Measurements from ENCODE around the gene CPA3. TPM values are rescaled to one million over a fixed set of nuclear protein-coding genes. Genes with fewer than 3 reads are reported as not detected.

CPA3 gene, protein sequence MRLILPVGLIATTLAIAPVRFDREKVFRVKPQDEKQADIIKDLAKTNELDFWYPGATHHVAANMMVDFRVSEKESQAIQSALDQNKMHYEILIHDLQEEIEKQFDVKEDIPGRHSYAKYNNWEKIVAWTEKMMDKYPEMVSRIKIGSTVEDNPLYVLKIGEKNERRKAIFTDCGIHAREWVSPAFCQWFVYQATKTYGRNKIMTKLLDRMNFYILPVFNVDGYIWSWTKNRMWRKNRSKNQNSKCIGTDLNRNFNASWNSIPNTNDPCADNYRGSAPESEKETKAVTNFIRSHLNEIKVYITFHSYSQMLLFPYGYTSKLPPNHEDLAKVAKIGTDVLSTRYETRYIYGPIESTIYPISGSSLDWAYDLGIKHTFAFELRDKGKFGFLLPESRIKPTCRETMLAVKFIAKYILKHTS
- total RNA-seq (1 to 10 TPM in 1 of 2 donors, under 1 TPM in 1; 0.42 to 8.6 TPM), polyA plus RNA-seq (1 to 10 TPM in 1 of 2 donors, not detected in 1; 1.9 TPM)

DNA sequence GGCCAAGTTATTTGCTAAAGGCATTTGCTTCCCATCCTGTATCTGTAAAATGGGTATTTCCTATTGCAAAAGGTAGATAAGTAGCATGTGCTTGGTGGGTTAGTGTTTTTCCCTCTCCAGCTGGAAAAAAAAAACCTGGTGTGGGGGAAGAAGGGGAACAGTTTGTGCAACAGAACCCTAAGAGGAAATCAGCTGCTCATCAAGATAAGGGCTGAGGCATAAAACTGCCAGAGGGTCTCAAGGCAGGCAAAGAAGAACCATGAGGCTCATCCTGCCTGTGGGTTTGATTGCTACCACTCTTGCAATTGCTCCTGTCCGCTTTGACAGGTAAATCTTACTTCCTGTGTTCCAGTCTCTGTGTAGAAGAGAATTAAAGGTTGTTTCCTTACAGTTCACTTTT, at the start of gene CPA3:
TSS of gene CPA3 (plus strand) at position 248 of the 400 bp plus-strand sequence. CDS start at position 260, 12 bp downstream.
- no peaks in the 10 kb centered on the region for H3K9me3 ChIP-seq (ENCODE audit: control insufficient read depth in 4 of 4, low read length in 3 of 4)
- TF ChIP-seq GABPA (IDR thresholded peaks at IDR 0.05 in 1 of 2, conservative IDR thresholded peaks at IDR 0.05 in 1 of 2) = no peak
- H3K27me3 ChIP-seq (ENCODE audit: control insufficient read depth in 4 of 4, insufficient read depth in 4 of 4, low read length in 3 of 4) = peaks cover 0 to 2% (median 0%) of the 10 kb centered on the region in 4 donors
- H3K4me1 ChIP-seq (ENCODE audit: control insufficient read depth in 4 of 4, insufficient read depth in 4 of 4, low read length in 3 of 4) = no peaks in the 10 kb centered on the region
- no peak within 1 kb of the TSS for H3K9ac ChIP-seq (ENCODE audit: low read depth in 1 of 2, low read length in 2 of 2)
- no peaks in the 10 kb centered on the region for H3K36me3 ChIP-seq (ENCODE audit: control insufficient read depth in 4 of 4, insufficient read depth in 3 of 4, low read depth in 1 of 4, low read length in 3 of 4)
- no peak for DNase-seq (ENCODE audit: low spot score)
- no peak within 1 kb of the TSS for H3K4me3 ChIP-seq (ENCODE audit: low read depth in 1 of 3, low read length in 3 of 3)
- H3K27ac ChIP-seq (ENCODE audit: low read depth in 1 of 2, low read length in 2 of 2) = no peak within 1 kb of the TSS
- WGBS = 76% methylated on average over 1 of the region's 1 CpG

DNA sequence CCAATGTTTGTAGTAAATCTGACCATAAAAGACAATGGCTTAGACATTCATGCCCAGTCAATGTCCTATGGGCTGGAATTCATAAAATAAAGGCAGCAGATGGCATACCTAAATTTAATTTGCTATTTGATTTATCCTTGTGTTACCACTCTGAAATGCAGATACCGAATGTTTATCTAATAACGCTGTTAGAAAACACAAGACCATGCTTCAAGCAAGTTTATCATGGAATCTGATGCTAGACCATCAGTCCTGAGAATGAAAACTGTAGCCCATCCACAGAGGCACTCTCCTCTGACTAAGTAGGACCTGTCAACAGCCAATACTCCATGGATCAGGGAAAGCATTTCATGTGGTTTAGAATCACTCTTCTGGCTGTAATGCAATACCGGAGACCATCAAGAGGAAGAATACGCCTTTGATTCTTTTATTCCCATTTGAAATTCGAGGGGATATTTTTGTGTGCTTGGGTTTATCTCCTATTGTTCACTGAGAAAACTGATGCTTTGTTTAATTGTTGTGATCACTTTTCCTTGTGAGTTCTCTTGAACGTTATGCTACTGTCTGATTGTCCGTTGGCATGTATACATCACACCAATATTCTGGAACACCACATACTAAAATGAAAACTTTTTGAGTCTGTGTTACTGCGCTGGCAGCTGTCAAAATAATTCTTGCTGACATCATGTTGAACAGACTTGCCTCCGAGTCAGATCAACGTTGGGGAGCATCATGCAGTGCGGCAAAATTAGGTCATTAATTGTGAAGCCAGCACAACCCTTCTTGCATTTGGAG, 49.6 kb upstream of the CPA3 start:
- H3K4me3 ChIP-seq (ENCODE audit: low read depth in 1 of 3, low read length in 3 of 3) = no peak overlapping the region
- TF ChIP-seq, protein P1, sequence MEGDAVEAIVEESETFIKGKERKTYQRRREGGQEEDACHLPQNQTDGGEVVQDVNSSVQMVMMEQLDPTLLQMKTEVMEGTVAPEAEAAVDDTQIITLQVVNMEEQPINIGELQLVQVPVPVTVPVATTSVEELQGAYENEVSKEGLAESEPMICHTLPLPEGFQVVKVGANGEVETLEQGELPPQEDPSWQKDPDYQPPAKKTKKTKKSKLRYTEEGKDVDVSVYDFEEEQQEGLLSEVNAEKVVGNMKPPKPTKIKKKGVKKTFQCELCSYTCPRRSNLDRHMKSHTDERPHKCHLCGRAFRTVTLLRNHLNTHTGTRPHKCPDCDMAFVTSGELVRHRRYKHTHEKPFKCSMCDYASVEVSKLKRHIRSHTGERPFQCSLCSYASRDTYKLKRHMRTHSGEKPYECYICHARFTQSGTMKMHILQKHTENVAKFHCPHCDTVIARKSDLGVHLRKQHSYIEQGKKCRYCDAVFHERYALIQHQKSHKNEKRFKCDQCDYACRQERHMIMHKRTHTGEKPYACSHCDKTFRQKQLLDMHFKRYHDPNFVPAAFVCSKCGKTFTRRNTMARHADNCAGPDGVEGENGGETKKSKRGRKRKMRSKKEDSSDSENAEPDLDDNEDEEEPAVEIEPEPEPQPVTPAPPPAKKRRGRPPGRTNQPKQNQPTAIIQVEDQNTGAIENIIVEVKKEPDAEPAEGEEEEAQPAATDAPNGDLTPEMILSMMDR (IDR thresholded peaks at IDR 0.05; ENCODE audit: low read depth, low read length, missing input control) = no peak
- TF ChIP-seq FOXA1 (IDR thresholded peaks at IDR 0.05) = no peak
- no peak for TF ChIP-seq JUND (IDR thresholded peaks at IDR 0.05)
- no peak for TF ChIP-seq YY1 (IDR thresholded peaks at IDR 0.05)
- no peak for TF ChIP-seq FOXA2 (IDR thresholded peaks at IDR 0.05)
- TF ChIP-seq SP1 (IDR thresholded peaks at IDR 0.05) = no peak
- no peak for TF ChIP-seq GABPA (IDR thresholded peaks at IDR 0.05 in 1 of 2, conservative IDR thresholded peaks at IDR 0.05 in 1 of 2)
- TF ChIP-seq NR2F2 (IDR thresholded peaks at IDR 0.05) = no peak
- no peak for TF ChIP-seq HNF4A (conservative IDR thresholded peaks at IDR 0.05)
- TF ChIP-seq, protein P2, sequence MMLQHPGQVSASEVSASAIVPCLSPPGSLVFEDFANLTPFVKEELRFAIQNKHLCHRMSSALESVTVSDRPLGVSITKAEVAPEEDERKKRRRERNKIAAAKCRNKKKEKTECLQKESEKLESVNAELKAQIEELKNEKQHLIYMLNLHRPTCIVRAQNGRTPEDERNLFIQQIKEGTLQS (IDR thresholded peaks at IDR 0.05) = no peak
- TF ChIP-seq EGR1 (IDR thresholded peaks at IDR 0.05; ENCODE audit: low read depth in 2 of 2) = no peak
- TF ChIP-seq, protein P3, sequence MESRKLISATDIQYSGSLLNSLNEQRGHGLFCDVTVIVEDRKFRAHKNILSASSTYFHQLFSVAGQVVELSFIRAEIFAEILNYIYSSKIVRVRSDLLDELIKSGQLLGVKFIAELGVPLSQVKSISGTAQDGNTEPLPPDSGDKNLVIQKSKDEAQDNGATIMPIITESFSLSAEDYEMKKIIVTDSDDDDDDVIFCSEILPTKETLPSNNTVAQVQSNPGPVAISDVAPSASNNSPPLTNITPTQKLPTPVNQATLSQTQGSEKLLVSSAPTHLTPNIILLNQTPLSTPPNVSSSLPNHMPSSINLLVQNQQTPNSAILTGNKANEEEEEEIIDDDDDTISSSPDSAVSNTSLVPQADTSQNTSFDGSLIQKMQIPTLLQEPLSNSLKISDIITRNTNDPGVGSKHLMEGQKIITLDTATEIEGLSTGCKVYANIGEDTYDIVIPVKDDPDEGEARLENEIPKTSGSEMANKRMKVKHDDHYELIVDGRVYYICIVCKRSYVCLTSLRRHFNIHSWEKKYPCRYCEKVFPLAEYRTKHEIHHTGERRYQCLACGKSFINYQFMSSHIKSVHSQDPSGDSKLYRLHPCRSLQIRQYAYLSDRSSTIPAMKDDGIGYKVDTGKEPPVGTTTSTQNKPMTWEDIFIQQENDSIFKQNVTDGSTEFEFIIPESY (IDR thresholded peaks at IDR 0.05) = no peak
- TF ChIP-seq, protein P4, sequence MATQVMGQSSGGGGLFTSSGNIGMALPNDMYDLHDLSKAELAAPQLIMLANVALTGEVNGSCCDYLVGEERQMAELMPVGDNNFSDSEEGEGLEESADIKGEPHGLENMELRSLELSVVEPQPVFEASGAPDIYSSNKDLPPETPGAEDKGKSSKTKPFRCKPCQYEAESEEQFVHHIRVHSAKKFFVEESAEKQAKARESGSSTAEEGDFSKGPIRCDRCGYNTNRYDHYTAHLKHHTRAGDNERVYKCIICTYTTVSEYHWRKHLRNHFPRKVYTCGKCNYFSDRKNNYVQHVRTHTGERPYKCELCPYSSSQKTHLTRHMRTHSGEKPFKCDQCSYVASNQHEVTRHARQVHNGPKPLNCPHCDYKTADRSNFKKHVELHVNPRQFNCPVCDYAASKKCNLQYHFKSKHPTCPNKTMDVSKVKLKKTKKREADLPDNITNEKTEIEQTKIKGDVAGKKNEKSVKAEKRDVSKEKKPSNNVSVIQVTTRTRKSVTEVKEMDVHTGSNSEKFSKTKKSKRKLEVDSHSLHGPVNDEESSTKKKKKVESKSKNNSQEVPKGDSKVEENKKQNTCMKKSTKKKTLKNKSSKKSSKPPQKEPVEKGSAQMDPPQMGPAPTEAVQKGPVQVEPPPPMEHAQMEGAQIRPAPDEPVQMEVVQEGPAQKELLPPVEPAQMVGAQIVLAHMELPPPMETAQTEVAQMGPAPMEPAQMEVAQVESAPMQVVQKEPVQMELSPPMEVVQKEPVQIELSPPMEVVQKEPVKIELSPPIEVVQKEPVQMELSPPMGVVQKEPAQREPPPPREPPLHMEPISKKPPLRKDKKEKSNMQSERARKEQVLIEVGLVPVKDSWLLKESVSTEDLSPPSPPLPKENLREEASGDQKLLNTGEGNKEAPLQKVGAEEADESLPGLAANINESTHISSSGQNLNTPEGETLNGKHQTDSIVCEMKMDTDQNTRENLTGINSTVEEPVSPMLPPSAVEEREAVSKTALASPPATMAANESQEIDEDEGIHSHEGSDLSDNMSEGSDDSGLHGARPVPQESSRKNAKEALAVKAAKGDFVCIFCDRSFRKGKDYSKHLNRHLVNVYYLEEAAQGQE (IDR thresholded peaks at IDR 0.05) = no peak
- TF ChIP-seq, protein P5, sequence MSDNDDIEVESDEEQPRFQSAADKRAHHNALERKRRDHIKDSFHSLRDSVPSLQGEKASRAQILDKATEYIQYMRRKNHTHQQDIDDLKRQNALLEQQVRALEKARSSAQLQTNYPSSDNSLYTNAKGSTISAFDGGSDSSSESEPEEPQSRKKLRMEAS (IDR thresholded peaks at IDR 0.05) = no peak
- TF ChIP-seq HNF4G (IDR thresholded peaks at IDR 0.05) = no peak
- TF ChIP-seq TAF1 (conservative IDR thresholded peaks at IDR 0.05) = no peak
- TF ChIP-seq RAD21 (IDR thresholded peaks at IDR 0.05) = no peak
- no peaks in the 10 kb centered on the region for H3K9me3 ChIP-seq (ENCODE audit: control insufficient read depth in 4 of 4, low read length in 3 of 4)
- H3K9ac ChIP-seq (ENCODE audit: low read depth in 1 of 2, low read length in 2 of 2) = no peak overlapping the region
- no peaks in the 10 kb centered on the region for H3K4me1 ChIP-seq (ENCODE audit: control insufficient read depth in 4 of 4, insufficient read depth in 4 of 4, low read length in 3 of 4)
- 86% methylated on average over 11 of the region's 11 CpGs for WGBS
- H3K27ac ChIP-seq (ENCODE audit: low read depth in 1 of 2, low read length in 2 of 2) = no peak overlapping the region
- no peaks in the 10 kb centered on the region for H3K27me3 ChIP-seq (ENCODE audit: control insufficient read depth in 4 of 4, insufficient read depth in 4 of 4, low read length in 3 of 4)
- no peak for DNase-seq (ENCODE audit: low spot score)
- H3K36me3 ChIP-seq (ENCODE audit: control insufficient read depth in 4 of 4, insufficient read depth in 3 of 4, low read depth in 1 of 4, low read length in 3 of 4) = no peaks in the 10 kb centered on the region

Measured in liver (tissue), 9 donors.